HG02571 (cell line): ENCODE measurements around the gene KCNAB1.
"Not testable (repeated sequence)": the region's sequence is repeated elsewhere in the genome, so short reads cannot be mapped to it uniquely, and the experiment has no call there.

Experiments used
- ATAC-seq: cut with Tn5 transposase; IDR thresholded peaks from one replicate; pipeline ENCODE4 v1.9.1; 2021; ENCODE audit warnings: mild to moderate bottlenecking, moderate library complexity; ENCODE audit not compliant: unreplicated experiment

The KCNAB1 gene

DNA sequence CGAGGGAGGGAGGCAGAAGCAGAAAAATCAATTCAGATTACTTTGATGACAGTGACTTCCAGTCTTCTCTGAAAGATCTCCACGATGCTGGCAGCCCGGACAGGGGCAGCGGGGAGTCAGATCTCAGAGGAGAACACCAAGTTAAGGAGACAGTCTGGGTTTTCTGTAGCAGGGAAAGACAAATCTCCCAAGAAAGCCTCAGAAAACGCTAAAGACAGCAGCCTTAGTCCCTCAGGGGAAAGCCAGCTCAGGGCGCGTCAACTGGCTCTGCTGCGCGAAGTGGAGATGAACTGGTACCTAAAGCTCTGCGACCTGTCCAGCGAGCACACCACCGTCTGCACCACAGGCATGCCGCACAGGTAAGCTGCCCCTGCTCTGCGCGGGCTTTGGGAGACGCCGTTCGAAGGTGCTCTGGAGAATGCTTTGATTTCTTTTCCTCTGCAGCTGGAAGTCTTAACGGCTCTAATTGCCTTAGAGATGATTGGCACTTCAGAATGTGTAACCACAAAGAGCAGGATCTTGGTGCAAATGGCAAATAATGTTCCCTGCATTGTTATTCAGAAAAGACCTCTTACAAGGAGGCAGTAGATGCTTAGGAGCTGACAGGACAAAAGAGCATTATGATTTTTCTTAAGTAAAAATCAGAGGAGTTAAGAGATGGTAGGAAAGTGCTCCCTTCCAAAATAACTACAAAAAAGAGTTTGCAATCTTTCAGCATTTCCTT lies at the start of gene KCNAB1:
TSS of gene KCNAB1 (plus strand) at position 51 of the 724 bp plus-strand sequence.
- no peak for ATAC-seq

DNA sequence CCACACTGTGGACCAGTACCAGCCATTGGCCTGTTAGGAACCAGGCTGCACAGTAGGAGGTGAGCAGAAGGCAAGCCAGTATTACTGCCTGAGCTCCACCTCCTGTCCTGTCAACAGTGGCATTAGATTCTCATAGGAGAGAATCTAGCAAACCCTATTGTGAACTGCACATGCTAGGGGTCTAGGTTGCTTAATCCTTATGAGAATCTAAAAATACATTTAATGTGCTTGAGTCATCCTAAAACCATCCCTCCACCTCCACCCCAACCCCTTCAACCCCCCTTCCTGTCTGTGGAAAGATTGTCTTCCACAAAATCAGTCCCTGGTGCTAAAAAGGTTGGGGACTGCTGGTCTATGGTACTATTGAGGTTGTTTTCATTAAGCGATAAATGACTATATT lies 49.3 kb upstream of the KCNAB1 start:
- ATAC-seq = no peak

DNA sequence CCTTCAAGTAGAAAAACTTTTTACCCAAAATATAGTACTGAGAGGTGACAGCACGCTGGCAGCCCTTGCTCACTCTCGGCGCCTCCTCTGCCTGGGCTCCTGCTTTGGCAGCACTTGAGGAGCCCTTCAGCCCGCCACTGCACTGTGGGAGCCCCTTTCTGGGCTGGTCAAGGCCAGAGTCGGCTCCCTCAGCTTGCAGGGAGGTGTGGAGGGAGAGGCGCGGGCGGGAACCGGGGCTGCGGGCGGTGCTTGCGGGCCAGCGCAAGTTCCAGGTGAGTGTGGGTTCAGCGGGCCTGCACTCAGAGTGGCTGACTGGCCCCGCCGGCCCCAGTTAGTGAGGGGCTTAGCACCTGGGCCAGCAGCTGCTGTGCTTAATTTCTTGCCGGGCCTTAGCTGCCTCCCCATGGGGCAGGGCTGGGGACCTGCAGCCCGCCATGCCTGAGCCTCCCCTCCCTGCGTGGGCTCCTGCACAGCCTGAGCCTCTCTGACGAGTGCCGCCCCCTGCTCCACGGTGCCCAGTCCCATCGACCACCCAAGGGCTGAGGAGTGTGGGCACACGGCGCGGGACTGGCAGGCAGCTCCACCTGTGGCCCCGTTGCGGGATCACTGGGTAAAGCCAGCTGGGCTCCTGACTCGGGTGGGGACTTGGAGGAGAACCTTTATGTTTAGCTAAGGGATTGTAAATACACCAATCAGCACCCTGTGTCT lies 47.3 kb upstream of the KCNAB1 start:
- not testable (repeated sequence) for ATAC-seq

DNA sequence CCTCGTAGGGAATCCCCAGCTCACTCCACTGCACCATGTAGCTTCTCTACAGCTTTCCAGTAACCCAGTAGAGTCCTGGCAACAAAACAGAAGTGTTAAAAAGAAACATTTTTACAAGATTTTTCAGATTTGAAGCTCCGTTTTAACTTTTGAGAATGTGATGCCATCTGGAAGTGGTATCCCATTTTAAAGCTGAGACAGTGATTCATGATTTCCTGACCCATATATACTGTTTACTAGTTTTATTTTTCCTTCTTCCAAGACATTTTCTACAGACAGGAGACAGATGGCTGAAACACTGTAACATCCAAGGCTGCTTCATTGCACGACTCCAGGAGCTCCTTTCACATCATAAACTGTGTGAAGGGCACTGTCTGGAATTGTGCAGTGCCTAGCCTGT lies 30.3 kb upstream of the KCNAB1 start:
- ATAC-seq = no peak

DNA sequence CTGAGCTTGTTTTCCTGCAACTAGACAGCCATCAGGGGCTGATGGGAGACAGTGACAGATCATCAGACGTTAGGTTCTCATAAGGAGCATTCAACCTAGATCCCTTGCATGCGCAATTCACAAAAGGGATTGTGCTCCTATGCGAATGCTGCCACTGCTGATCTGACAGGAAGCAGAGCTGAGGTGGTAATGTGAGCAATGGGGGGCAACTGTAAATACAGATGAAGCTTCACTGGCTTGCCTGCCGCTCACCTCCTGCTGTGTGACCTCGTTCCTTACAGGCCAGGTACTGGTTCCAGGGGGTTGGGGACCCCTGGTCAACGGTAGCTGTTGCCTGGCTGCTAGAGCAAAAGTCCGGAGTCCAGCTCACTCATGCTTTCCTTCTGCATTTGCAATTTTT lies 26.4 kb upstream of the KCNAB1 start:
- ATAC-seq = no peak

DNA sequence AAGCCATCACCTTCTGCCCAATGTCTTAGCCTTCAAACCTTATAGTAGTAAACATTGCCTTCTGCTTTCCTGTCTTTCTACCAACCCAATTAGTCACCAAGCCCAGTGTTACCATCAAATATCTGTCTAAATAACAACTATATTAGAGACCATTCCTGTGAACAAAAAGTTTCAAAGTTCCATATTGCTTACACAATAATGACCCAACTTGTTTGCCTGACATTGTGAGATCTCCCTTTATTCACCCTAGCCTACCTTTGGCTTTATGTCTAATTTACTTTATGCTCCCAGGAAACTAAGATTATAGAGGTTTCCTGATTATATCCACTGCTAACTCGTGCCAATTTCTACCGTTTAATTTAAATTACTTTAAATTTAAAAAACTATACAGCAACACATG lies 26.0 kb upstream of the KCNAB1 start:
- ATAC-seq = no peak

DNA sequence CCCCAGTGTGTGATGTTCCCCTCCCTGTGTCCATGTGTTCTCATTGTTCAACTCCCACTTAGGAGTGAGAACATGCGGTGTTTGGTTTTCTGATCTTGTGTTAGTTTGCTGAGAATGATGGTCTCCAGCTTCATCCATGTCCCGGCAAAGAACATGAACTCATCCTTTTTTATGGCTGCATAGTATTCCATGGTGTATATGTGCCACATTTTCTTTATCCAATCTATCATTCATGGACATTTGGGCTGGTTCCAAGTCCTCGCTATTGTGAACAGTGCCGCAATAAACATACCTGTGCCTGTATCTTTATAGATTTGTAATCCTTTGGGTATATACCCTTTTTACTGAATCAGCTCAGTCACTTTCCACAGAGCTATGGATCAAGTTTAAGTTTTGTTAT lies 24.7 kb upstream of the KCNAB1 start:
- not testable (repeated sequence) for ATAC-seq

DNA sequence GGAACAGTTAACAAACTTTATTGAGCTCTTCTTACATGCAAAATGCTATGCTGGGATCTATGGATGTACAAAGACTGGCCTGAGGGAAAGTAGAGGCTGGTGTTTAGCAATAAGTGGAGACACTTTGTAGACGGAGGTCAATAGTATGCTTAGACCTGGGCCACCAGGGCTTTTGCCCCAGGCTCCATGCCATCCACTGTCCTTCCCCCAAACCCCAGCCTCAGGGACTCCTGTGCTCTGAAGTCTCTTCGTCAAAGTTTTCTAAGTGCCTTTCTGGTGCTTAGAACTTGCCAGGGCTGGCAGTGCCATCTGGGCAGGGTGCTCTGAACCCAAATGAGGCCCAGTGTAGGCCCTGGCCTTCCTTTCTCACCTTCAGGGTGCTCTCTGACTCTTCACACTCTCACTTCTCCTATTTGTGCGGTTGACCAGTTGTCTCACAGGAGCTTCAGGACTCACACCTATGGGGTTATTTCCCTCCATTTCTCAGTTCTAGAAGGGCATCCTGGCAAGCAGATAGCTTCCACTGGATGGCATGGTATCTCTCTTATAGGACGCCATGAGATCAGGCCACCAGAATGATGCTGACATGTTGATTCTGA lies 21.8 kb upstream of the KCNAB1 start:
- peak; percentile 77 for ATAC-seq

DNA sequence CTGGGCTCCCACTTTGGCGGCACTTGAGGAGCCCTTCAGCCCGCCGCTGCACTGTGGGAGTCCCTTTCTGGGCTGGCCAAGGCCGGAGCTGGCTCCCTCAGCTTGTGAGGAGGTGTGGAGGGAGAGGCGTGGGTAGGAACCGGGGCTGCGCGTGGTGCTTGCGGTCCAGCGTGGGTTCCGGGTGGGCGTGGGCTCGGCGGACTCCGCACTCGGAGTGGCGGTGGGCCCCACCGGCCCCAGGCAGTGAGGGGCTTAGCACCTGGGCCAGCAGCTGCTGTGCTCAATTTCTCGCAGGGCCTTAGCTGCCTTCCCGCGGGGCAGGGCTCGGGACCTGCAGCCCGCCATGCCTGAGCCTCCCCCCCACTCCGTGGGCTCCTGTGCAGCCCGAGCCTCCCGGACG lies 21.0 kb upstream of the KCNAB1 start:
- ATAC-seq = not testable (repeated sequence)

DNA sequence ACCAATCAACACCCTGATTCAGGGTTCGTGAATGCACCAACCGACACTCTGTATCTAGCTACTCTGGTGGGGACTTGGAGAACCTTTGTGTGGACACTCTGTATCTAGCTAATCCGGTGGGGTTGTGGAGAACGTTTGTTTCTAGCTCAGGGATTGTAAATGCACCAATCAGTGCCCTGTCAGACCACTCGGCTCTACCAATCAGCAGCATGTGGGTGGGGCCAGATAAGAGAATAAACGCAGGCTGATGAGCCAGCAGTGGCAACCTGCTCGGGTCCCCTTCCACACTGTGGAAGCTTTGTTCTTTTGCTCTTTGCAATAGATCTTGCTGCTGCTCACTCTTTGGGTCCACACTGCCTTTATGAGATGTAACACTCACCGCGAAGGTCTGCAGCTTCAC lies 20.4 kb upstream of the KCNAB1 start:
- not testable (repeated sequence) for ATAC-seq

DNA sequence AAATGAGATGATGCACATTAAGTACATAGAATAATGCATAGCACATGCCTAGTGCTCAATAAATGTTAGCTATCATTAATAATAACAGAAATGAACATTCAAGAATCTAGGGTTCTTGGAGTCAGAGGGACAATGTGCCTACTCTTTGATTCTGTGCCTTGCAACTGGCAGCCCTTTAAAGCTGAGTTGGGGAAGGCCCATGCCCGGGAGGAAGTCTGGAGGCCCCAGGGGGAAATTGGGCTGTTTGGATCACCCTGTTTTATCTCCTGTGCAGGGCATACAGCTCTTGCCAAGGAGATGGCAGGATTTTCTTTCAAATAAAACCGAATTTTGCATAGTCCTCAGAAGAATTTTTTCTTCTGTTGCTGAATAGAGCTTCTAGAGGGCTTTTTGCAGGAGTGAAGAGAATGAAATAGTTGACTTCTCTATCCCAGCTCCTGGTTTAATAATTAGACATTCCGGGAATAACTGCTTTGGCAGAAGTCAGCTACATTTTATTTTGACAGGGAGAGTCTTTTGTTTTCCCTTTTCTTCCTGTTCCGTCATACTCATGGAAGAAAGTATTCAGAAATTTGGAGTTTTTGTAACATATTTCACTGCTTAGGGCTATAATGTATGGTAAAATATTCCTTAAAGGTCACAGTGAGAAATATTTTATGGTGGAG lies 18.0 kb upstream of the KCNAB1 start:
- no peak for ATAC-seq

DNA sequence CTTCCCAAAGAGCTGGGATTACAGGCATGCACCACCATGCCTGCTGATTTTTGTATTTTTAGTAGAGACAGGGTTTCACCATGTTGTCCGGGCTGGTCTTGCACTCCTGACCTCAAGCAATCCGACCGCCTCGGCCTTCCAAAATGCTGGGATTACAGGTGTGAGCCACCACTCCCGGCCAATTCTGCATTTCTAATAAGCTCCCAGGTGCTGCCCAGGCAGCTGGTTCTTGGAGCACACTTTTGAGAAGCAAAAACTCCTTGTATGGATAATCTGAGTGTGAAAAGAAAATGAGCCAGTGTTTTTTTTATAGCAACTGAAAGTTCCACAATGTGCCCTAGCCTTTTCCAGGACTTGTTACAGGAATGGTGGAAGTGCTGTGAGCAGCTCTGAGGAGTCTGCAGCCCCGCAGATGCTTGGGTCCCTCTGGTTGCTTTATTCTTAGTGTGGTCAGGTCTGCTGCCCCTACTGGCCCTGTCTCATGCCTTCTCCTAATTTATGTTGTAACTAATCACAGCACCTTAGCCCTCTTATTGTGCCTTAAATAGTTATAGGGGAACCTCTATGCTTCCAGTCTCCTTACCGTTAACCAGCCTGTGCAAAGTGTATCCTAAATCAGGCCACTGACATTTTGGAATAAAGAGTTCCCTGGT lies 13.5 kb upstream of the KCNAB1 start:
- no peak for ATAC-seq

DNA sequence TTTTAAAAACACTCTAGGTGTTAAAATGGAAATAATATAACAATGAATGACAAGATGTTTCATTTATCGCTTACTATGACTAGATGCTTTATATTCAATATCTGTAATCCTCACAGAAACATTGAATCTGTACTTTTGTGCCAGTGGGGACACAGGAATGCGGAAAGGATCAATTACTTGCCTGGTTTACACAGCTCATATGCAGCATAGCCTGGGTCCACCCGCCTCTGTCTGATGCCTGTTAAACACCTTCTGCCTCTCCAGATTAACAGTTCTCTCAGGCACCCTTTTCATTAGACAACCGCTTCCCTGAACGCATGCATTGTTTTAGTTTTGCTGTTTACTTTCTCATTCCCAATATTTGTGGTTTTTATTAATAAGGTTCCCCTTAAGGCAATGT lies 12.9 kb upstream of the KCNAB1 start:
- no peak for ATAC-seq

DNA sequence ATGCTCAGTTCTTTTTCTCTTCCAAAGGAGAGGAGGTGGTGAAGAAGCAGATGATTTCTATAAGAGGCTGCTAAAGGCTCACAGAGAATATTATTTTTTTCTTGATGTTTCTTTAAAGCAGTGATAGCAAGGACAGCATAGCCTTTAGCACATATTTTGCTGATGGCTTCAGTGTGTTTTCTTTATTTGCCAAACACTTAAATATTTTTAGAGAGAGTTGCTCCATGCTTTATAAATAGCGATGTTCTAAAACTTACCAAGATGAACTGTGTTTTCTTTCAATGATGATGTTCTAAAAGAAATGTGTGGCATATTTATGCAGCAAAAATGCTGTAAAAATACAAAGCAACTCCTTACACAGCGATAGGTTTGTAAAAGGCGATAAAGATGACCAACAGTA lies 11.8 kb upstream of the KCNAB1 start:
- no peak for ATAC-seq

DNA sequence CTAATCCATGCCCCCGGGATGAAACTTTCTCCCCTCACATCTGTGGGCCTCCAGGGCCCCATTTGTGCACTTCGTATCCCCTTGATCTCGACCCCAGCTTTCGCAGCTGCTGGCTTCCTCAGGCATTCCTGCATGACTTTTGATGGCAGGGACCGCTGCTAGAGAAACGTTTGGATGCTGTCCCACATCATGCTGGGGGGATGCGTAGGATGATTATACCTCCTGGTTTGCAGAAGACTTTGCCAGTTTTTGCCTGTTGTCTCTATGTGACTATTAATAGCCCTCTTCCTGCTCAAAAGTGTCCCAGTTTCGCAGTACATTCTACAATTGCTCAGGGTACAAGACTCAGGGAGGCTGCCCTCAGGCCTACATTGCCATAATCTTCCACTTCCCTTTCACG lies 10.4 kb upstream of the KCNAB1 start:
- ATAC-seq = no peak

DNA sequence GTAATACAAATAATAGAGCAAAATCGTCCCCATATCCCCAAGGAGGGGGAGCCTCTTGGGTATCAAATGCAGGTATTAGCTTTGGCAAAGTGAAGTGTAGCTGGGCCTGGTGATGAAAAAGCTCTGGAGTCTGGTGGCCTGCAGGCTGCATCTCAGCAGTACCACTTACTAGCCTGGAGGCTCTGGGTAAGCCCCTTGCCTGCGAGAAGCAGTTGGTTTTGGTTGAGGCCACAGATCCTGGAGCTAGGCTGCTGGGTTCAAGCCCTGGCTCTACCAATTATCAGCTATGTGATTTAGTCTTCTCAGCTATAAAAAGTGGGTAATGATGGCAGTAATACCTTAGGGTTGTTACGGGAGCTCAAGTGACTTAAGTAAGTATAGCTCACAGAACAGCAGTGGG lies 6.1 kb downstream of the KCNAB1 start:
- no peak for ATAC-seq

DNA sequence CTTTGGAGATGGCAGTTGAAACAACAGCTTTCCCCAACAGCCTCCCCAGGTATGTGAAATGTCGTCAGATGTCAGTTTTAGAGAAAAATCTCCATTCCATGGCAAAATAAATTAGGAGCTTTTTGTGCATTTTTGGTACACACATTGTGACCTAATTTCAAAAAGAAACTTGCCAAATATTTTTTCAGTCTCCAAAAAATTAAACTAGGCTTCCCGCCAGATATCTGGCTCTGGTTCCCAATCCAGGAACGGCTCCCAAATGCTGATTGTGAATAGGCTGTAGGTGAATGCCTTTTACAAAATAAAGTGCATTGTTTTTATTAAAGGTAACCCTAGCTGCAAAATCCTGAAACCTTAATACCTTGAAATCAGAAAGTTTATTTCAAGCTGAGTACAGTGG lies 10.9 kb downstream of the KCNAB1 start:
- no peak for ATAC-seq

DNA sequence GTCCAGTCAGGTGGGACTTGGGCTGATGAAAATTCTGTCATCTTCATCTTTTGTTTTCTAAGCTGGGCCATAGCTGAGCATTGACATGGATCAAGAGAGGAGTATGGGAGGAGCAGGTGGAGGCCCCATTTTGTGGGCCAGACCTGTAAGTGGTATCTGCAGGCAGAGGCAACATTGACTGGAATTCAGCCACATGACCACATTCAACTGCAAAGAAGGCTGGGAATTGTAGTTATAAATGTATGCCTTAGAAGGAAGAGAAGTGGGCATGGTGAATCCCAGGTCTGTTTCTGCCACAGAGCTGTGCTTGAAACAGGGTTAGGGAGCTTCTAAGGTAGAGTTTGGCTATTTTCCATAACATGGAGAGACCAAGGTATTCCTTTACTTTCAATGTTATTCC lies 11.4 kb downstream of the KCNAB1 start:
- ATAC-seq = no peak

DNA sequence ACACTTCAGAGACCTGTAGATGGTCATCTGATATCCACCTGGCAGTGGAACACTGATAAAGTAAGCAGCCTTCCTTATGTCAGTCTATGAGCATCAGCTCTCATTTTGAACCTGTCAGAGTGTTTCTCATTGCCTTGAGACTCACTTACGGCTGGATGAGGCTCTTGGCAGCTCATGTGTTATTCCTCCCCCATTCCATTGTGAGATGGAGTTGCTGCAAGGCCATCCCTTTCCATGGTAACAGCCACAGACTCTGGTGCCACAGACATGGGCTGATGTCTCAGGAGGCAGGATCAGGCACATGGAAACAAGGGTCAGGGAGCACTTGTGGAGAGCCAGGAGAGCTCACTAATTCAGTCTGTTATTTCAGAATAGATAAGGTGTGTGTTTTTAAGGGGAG lies 11.9 kb downstream of the KCNAB1 start:
- ATAC-seq = no peak

DNA sequence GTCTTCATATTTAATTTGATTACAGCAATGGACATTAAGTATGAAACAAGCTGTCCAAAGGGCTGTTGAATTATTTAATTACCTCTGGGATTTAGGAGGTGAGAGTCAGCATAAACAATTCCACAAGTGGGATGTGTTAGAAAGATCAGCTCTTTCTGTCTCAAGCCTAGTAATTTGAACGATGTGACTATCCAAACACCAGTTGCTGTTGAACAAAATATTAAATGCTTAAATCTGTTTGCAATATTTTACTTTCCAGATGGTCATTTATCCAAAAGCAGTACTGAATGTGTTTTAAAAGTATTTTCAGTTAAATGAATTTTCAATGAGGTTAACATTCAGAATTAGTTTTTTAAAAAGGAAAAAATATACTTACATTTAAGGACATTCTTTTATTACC lies 12.7 kb downstream of the KCNAB1 start:
- no peak for ATAC-seq

DNA sequence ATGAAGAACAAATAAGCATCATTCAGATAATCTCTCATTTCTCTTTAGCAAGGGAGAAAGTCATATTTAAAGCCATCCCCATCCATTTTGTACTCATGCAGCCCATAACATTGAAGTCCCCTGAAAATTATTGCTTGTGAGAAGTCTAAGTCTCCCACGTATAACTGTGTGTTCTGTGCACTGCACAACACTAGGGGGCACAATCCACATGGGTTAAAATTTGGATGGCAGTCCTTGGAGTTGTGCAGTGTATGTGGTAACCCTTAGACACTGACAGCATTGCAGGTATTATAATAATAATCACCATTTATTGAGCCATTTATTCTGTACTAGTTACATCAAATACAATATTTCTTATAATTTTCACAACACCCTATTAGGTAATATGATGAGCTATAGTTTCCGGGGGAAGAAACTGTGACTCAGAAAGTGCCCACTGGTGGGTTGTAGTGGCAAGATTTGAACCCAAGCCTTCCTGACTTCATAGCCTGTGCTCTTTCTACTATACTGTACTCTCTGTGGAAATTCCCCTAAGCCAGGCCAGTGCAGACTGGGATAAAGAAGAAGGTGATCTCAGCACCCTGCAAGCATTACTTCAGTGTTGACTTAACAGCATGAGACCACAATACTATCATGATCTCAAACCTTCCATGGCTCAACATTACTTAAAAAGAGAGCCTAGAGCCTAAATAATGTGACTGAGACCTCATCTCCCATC lies 15.7 kb downstream of the KCNAB1 start:
- no peak for ATAC-seq
